Measurements from ENCODE around the gene EFEMP2. TPM values are rescaled to one million over a fixed set of nuclear protein-coding genes. Genes with fewer than 3 reads are reported as not detected.
A peak's percentile ranks its signal among the peaks of the same experiment; 100 is the strongest.

EFEMP2 gene
- total RNA-seq, 1 donor, result 94.8 TPM

DNA sequence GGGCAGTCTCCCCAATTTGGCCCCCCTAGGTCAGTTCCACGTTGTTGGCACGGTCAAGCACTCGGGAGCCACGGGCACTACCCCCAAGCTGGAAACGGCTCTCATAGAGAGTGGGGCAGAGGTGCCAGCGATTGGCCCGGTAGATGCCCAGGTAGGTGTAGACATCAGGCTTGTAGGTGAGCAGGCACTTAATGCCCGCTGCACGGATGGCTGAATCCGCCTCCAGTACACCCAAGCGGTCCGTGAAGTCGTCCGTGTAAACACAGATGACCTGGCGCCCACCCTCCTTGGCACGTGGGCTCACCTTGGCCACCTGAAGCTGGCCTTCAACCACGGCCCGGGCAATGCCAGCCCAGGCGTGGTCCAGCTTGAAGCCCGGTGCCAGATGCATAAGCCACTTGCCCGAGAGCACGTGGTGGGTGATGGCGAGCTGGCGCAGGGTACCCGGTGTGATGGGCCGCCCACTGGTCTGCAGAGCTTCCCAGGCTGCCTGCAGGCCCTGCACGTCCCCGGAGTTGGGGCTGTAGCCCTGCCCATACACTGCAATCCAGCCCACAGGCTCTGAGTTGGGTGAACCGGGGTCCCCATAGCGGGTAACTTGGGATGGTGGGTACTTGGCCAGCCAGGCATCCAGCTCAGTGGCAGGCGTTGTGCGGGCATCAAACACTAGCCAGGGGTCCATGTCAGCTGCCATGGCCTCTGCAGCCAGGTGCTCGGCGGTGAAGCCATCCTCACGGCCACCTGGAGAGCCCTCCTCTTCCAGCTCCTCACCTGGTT is 45.0 kb upstream of the EFEMP2 start:
- H4K20me1 ChIP-seq (ENCODE audit: insufficient read depth, low read length), result peaks cover 2% of the 10 kb centered on the region
- peaks cover 24% of the 10 kb centered on the region for H3K36me3 ChIP-seq (ENCODE audit: insufficient read depth, low read length)
- H3K4me3 ChIP-seq (ENCODE audit: insufficient read depth, low read length), result peak overlapping the region; percentile 88
- DNase-seq (ENCODE audit: insufficient read length, low spot score, missing footprints), result peak; percentile 69
- H3K4me2 ChIP-seq (ENCODE audit: insufficient read depth, low read length), result peak overlapping the region; percentile 82
- H2AFZ ChIP-seq (ENCODE audit: low read length), result no peak overlapping the region
- H3K27ac ChIP-seq (ENCODE audit: low read depth, low read length), result peak overlapping the region; percentile 95
- H3K9me3 ChIP-seq (ENCODE audit: low read depth, low read length), result no peaks in the 10 kb centered on the region
- H3K27me3 ChIP-seq (ENCODE audit: insufficient read depth, low read length), result no peaks in the 10 kb centered on the region
- TF ChIP-seq, protein P1, sequence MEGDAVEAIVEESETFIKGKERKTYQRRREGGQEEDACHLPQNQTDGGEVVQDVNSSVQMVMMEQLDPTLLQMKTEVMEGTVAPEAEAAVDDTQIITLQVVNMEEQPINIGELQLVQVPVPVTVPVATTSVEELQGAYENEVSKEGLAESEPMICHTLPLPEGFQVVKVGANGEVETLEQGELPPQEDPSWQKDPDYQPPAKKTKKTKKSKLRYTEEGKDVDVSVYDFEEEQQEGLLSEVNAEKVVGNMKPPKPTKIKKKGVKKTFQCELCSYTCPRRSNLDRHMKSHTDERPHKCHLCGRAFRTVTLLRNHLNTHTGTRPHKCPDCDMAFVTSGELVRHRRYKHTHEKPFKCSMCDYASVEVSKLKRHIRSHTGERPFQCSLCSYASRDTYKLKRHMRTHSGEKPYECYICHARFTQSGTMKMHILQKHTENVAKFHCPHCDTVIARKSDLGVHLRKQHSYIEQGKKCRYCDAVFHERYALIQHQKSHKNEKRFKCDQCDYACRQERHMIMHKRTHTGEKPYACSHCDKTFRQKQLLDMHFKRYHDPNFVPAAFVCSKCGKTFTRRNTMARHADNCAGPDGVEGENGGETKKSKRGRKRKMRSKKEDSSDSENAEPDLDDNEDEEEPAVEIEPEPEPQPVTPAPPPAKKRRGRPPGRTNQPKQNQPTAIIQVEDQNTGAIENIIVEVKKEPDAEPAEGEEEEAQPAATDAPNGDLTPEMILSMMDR (IDR thresholded peaks at IDR 0.05; ENCODE audit: extremely low read depth, low read depth, low read length), result no peak
- H3K4me1 ChIP-seq (ENCODE audit: insufficient read depth, low read length), result peaks cover 68% of the 10 kb centered on the region
- peaks cover 66% of the 10 kb centered on the region for H3K79me2 ChIP-seq (ENCODE audit: insufficient read depth, low read length)

DNA sequence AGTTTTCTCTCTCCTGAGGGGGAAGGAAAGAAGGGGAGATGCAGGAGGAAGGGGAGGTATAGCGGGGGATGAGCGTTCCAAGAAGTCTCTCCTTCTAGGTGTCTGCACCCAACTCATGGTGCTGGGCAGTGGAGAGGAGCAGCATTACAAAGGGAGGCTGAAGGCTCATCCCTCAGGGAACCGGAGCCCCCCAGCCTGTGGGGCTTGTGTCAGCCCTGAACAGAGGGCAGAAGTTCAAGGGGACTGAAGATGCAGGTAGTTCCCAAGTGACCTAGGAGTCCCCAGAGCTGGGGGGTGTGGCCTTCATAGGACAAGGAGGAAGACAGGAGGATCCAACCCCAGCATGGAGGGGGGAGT is 44.5 kb upstream of the EFEMP2 start:
- Histone ChIP-seq H4K20me1 (ENCODE audit: insufficient read depth, low read length) (no peaks in the 10 kb centered on the region), H3K27ac (ENCODE audit: low read depth, low read length) (peak overlapping the region; percentile 95), H3K4me1 (ENCODE audit: insufficient read depth, low read length) (peaks cover 74% of the 10 kb centered on the region), H3K79me2 (ENCODE audit: insufficient read depth, low read length) (peaks cover 63% of the 10 kb centered on the region), H3K36me3 (ENCODE audit: insufficient read depth, low read length) (peaks cover 18% of the 10 kb centered on the region), H3K27me3 (ENCODE audit: insufficient read depth, low read length) (no peaks in the 10 kb centered on the region), H3K4me3 (ENCODE audit: insufficient read depth, low read length) (peak overlapping the region; percentile 88), H2AFZ (ENCODE audit: low read length) (no peak overlapping the region), H3K9me3 (ENCODE audit: low read depth, low read length) (no peaks in the 10 kb centered on the region), H3K4me2 (ENCODE audit: insufficient read depth, low read length) (peak overlapping the region; percentile 82)
- peak; percentile 54 for DNase-seq (ENCODE audit: insufficient read length, low spot score, missing footprints)
- TF ChIP-seq, protein P1 (IDR thresholded peaks at IDR 0.05; ENCODE audit: extremely low read depth, low read depth, low read length), result no peak

DNA sequence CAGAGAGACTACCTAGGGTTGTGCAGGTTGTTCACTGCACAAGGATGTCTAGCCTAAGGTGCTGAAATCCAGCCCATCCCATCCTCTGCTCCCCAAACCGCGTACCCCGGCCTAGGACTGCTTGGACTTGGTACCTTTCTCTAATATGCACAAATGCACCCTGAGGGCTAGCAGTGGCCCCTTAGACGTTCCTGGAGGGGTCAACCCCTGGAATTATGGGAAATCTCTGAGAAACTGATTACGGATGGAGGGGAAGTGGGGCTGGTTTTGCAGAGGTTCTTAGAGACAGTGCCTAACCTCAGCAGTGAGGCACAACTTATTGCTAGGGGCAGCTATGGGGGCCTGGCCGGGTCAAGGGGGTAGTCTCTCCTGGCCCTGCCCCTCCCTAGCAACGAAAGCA is 43.8 kb upstream of the EFEMP2 start:
- peaks cover 15% of the 10 kb centered on the region for H3K36me3 ChIP-seq (ENCODE audit: insufficient read depth, low read length)
- H3K27me3 ChIP-seq (ENCODE audit: insufficient read depth, low read length), result no peaks in the 10 kb centered on the region
- DNase-seq (ENCODE audit: insufficient read length, low spot score, missing footprints), result peak; percentile 50
- H3K27ac ChIP-seq (ENCODE audit: low read depth, low read length), result peak overlapping the region; percentile 95
- no peaks in the 10 kb centered on the region for H4K20me1 ChIP-seq (ENCODE audit: insufficient read depth, low read length)
- H2AFZ ChIP-seq (ENCODE audit: low read length), result no peak overlapping the region
- no peaks in the 10 kb centered on the region for H3K9me3 ChIP-seq (ENCODE audit: low read depth, low read length)
- H3K79me2 ChIP-seq (ENCODE audit: insufficient read depth, low read length), result peaks cover 59% of the 10 kb centered on the region
- peak overlapping the region; percentile 82 for H3K4me2 ChIP-seq (ENCODE audit: insufficient read depth, low read length)
- H3K4me1 ChIP-seq (ENCODE audit: insufficient read depth, low read length), result peaks cover 80% of the 10 kb centered on the region
- TF ChIP-seq, protein P1 (IDR thresholded peaks at IDR 0.05; ENCODE audit: extremely low read depth, low read depth, low read length), result no peak
- peak overlapping the region; percentile 37 for H3K4me3 ChIP-seq (ENCODE audit: insufficient read depth, low read length)

- Histone ChIP-seq H3K4me2 (ENCODE audit: insufficient read depth, low read length) (peak overlapping the region; percentile 82), H3K9me3 (ENCODE audit: low read depth, low read length) (no peaks in the 10 kb centered on the region), H3K36me3 (ENCODE audit: insufficient read depth, low read length) (peaks cover 10% of the 10 kb centered on the region), H3K4me1 (ENCODE audit: insufficient read depth, low read length) (peaks cover 80% of the 10 kb centered on the region), H3K4me3 (ENCODE audit: insufficient read depth, low read length) (peak overlapping the region; percentile 37), H3K27me3 (ENCODE audit: insufficient read depth, low read length) (no peaks in the 10 kb centered on the region), H3K27ac (ENCODE audit: low read depth, low read length) (peak overlapping the region; percentile 95), H3K79me2 (ENCODE audit: insufficient read depth, low read length) (peaks cover 53% of the 10 kb centered on the region), H4K20me1 (ENCODE audit: insufficient read depth, low read length) (no peaks in the 10 kb centered on the region), H2AFZ (ENCODE audit: low read length) (no peak overlapping the region)
- peak; percentile 99 for DNase-seq (ENCODE audit: insufficient read length, low spot score, missing footprints)
- TF ChIP-seq, protein P1 (IDR thresholded peaks at IDR 0.05; ENCODE audit: extremely low read depth, low read depth, low read length), result no peak
Measured at GRCh38 chr11:65915821-65916251, 43.2 kb upstream of the EFEMP2 start.
